ENCODE data around the gene USH1G.
"Not testable (repeated sequence)": the region's sequence is repeated elsewhere in the genome, so short reads cannot be mapped to it uniquely, and the experiment has no call there.

USH1G gene

DNA sequence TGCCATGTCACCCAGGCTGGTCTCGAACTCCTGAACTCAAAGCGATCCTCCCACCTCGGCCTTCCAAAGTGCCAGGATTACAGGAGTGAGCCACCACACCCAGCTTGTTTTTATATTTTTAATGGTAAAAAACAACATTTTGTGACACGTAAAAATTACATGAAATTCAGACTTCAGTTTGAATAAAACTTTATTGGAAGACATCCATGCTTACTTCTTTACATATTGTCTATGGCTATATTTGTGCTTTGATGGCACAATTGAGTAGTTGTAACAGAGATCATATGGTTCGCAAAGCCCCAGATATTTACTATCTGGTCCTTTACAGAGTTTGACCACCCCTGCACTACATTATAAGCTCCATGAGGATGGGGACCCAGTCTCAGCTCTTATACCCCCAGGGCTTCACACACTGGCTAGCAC, 48.4 kb downstream of the USH1G start:
- no peak for DNase-seq (ENCODE audit: low read depth)

DNA sequence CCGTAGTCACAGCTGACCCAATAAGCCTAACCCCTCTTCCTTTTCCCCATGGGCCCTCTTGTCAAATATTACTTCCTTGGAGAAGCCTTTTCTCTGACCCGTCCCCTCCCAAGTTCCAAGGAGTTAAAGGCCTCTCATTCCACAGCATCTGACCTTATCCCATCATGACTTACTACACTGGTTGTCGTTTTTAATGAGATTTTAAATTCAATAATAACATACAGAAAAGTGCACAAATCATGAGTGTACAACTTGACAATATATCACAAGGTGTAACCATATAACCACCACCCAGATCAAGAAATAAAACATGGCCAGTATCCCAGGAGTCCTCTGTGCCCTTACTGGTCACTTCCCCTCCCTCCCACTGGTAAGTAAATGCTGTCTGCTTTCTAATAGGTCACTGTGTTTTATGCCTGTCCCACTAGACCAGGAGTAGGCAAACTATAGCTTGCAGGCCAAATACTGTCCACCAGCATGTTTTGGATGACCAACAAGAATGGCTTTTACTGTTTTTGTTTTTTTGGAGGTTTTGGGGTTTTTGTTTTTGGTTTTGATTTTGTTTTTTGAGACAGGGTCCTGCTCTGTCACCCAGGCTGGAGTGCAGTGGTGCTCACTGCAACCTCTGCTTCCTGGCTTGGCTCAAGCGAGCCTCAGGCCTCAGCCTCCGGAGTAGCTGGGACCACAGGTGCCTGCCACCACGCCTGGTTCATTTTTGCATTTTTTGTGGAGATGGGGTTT, 49.0 kb downstream of the USH1G start:
- no peak for DNase-seq (ENCODE audit: low read depth)

DNA sequence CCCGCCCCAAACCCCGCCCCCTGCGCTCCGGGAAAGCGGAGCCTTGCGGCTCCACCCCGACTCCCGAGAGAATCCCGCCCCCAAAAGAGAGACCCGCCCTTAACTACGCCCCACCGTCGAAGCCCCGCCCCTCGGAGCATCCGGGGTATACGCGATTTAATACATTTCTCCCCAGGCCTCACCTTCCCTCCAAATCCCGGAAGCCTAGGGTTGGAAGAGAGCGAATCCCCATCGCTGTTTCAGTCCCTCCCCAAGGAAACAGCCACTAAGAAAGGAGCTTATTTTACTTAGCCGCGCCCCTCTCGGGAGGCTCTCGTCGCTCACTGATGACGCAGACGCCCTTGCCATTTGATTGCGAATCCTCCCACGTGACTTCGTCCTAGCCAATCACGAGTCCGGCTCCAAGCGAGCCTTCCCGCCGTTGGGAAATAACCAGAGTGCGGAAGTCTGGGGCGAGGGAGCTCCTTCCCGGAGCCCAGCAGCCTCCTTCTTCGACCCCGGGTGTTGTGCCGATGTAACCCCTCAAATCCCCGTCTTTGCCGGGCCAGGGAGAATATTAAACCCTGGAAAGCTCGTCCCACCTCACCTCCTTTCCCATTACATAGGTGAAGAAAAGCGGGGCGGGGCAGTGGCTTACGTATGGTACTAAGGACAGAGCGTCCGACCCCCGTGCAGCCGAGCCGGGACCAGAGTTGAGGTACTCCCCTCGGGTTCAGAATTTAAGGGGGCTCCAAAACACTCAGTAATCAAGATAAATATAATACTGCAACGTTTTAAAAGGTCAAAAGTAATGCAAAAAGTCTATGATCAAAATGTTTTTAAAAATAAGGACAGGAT, 49.8 kb downstream of the USH1G start:
- DNase-seq (ENCODE audit: low read depth) = peak; percentile 99

DNA sequence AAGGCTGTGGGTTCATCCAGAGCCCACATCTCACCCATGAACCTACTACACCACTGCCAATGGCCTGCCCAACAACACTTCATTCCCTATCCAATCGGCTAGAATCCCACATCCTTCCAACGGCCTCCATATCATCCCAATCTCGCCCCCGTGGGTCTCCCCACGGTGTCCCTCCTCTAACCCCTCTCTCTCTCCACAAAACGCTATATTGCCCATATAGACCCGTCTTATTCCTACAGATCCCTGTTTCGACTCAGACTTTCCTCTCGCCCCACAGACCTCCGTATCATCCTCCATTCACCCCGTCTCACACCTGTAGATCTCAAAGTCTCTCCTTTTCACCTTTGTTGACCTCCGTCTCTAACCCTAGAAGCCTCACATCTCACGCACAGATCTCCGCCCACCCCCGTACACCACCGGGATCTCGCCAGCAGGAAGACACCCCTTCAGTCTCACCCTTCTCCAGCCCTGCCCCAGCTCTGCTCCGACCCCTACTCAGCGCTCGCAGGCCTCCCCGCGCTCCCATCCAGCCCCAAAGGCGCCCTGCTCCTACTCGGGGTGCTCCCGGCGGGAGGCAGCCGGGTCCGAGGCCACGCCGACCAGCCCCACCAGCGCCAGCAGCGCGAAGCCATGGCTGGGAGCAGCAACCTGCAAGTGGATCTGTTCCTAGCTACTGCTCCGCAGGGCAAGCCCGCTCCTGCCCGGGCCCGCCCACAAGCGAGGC, 50.6 kb downstream of the USH1G start, which contains the start of gene FDXR:
Gene FDXR (minus strand): TSS at position 682 of the 724 bp plus-strand sequence. CDS start 50 bp downstream, at position 632.
- no peak for DNase-seq (ENCODE audit: low read depth)

DNA sequence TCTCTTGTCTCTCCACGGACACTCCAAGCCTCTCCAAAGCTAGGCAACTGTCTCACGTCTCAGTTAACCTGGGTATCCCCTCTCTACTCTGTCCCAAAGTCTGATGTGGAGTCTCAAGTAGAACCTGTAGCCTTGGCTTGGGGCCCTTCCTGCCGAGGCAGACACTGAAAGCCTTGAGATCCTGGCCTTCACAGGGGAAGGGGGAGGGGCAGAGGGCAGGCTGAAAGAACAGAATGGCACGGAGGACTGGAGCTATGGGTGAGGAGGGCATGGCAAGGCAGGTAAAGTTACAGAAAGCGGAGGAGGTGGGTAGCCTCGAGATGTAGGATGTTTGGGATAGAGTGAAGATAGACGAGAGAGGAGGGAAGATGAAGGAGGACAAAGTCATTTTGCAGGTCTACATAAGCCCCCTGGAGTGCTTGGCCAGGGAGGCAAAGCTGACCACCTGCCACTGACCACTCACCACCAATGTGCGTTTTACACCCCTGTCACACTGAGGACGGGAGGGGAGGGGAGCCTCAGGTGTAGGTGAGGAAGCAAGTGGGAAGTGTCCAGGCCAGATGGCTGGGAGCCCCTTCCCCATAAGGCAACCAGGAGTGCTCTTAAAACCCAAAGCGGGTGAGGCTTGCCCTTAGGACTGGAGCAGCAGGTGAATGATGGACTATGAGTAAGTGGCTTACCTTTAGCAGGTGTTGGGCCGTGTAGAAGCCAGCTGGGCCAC, 51.5 kb downstream of the USH1G start:
- no peak for DNase-seq (ENCODE audit: low read depth)

DNA sequence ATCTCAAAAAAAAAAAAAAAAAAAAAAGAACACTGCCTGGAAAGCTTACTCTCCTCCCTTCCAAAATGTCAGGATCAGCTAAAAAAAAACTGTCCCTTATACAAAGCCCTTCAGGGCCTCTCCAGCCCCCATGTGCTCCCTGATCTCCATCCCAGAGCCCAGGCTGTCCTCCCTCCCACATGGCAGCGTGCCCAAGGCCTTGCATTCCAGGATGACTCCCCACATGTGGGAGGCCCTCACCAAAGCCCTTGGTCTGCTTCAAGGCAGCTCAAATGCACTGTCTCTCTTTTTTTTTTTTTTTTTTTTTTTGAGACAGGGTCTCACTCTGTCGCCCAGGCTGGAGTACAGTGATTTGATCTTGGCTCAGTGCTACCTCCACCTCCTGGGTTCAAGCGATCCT, 52.5 kb downstream of the USH1G start:
- DNase-seq (ENCODE audit: low read depth) = no peak

DNA sequence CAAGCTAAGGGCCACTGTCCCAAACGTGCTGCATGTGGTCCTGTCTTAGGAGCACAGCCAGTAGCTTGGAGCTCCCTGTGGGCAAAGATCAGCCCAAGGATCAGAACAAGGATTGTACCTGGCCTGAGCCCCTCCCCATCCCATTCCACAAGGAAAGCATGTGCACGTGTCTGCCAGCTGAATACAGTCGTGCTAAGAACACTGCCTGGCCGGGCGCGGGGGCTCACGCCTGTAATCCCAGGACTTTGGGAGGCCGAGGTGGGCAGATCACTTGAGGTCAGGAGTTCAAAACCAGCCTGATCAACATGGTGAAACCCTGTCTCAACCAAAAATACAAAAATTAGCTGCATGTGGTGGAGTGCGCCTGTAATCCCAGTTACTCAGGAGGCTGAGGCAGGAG, 53.0 kb downstream of the USH1G start:
- not testable (repeated sequence) for DNase-seq (ENCODE audit: low read depth)

DNA sequence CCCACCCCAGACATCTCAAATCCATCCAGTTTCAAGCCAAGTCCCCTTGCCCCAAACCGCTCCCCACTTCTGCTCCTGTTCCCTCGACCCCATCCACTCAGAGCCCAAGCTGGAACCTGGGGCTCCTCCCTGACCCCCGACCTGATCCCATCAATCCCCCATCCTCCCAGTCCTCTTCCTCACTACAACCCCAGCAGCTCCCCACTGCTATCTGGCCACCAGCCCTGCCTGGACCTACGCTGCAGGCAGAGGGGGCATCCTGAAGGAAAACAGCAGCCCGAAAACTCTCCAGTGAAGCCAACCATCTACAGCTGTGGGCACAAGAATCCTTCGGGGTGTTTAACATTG, 54.2 kb downstream of the USH1G start:
- no peak for DNase-seq (ENCODE audit: low read depth)

DNA sequence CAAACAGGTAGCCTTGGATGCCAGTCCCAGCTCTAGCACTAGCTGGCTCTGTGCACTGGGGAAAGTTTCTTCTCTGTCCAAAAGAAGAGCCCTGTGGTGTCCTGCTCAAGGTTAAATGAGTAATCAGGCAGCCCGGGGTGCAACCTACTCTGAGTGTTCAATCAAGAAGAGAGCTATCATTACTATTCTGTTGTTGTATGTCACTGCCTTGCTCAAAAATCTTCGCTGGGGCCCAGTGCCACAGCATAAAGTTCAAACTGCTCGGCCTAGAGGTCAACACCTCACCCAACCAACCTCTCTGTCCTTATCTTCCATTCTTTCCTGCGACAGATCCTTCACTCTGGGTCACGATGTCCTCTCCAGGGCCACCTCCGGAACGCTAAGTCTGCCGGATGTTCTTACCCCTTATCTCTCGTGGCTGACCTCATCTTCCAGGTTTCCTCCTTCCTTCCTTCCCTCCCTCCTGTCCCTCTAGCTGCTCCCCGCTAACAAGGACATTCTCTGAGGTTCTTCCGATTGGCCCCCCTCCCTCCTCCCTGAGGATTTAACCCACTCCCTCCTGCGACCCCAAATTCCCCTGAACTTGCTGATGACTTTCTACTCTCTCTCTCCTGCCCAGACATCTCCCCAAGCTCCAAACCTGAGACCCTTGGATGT, 54.7 kb downstream of the USH1G start:
- DNase-seq (ENCODE audit: low read depth) = no peak

DNA sequence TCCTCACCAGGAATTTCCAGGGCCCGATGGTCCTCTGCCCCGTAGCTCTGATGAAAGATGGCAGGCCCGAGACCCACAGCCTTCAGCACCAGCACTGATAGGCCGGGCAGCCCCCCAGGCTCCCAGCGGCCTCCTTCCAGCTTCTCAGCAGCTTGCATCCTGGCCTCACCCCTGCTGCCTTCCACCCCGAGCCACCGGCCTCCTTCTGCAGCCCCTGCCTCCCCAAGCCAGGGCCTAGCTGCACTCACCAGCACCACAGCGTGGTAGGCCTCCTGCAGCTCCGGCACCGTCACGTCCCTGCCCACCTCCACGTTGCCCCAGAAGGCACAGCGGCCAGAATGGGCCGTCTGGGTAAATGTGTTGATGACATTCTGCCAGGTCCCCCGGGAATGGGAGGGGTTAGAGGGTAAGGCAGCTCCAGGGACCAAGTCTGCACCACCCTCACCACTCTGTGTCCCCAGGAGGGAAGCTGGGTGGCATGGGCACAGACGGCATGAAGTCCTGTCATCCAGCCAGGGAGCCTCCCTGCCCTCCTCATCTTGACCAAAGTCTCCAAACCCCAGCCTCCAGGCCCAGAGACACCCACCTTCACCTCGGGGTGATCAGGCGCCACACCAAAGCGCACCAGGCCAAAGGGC, 56.7 kb downstream of the USH1G start:
- DNase-seq (ENCODE audit: low read depth) = no peak

Data from activated T-cell treated with anti-CD3 and anti-CD28 coated beads for 24 hours (primary cell).